ENCODE measurements around the gene PAXX. TPM values are rescaled to one million over a fixed set of nuclear protein-coding genes. Genes with fewer than 3 reads are reported as not detected.

The PAXX gene
- total RNA-seq, 1 donor from 2014 or later, result 53.1 TPM

- H3K36me3 ChIP-seq, result no peaks in the 10 kb centered on the region
- ATAC-seq (no peak), DNase-seq (no peak)
- no peak overlapping the region for H3K27ac ChIP-seq
- no peak for TF ChIP-seq CTCF (IDR thresholded peaks at IDR 0.05)
- no peaks in the 10 kb centered on the region for H3K9me3 ChIP-seq
- intact Hi-C loops (cut with DNase I), result no loop called here
- no peak overlapping the region for H3K4me3 ChIP-seq
- no peaks in the 10 kb centered on the region for H3K27me3 ChIP-seq
- peaks cover 12% of the 10 kb centered on the region for H3K4me1 ChIP-seq
Measured at GRCh38 chr9:136952876-136953770, 39.1 kb upstream of the PAXX start.

- ATAC-seq, result no peak
- Histone ChIP-seq H3K36me3 (no peaks in the 10 kb centered on the region), H3K27ac (no peak overlapping the region), H3K4me1 (peaks cover 12% of the 10 kb centered on the region), H3K9me3 (no peaks in the 10 kb centered on the region), H3K27me3 (no peaks in the 10 kb centered on the region), H3K4me3 (no peak overlapping the region)
- intact Hi-C loops (cut with DNase I), result no loop called here
- no peak for DNase-seq
- TF ChIP-seq CTCF (IDR thresholded peaks at IDR 0.05), result no peak
Measured at GRCh38 chr9:136953771-136954269, 38.4 kb upstream of the PAXX start.

- no peak for ATAC-seq
- H3K4me1 ChIP-seq, result peaks cover 6% of the 10 kb centered on the region
Measured at GRCh38 chr9:136954270-136955083, 37.7 kb upstream of the PAXX start.

GRCh38 chr9:136955202-136955942, 36.9 kb upstream of the PAXX start:
- H3K27me3 ChIP-seq, result no peaks in the 10 kb centered on the region
- no peaks in the 10 kb centered on the region for H3K36me3 ChIP-seq
- DNase-seq (no peak), ATAC-seq (no peak)
- no peak overlapping the region for H3K4me3 ChIP-seq
- H3K9me3 ChIP-seq, result no peaks in the 10 kb centered on the region
- H3K4me1 ChIP-seq, result peaks cover 3% of the 10 kb centered on the region
- no peak overlapping the region for H3K27ac ChIP-seq
- TF ChIP-seq CTCF (IDR thresholded peaks at IDR 0.05), result no peak
- intact Hi-C loops (cut with DNase I), result no loop called here

More at GRCh38 chr9:136954270-136955083, 37.7 kb upstream of the PAXX start:
- Histone ChIP-seq H3K9me3 (no peaks in the 10 kb centered on the region), H3K27me3 (no peaks in the 10 kb centered on the region), H3K36me3 (no peaks in the 10 kb centered on the region), H3K27ac (no peak overlapping the region), H3K4me3 (no peak overlapping the region)
- TF ChIP-seq CTCF (IDR thresholded peaks at IDR 0.05), result no peak
- intact Hi-C loops (cut with DNase I), result no loop called here
- DNase-seq, result no peak

GRCh38 chr9:136955943-136956335, 36.3 kb upstream of the PAXX start:
- Histone ChIP-seq H3K27me3 (no peaks in the 10 kb centered on the region), H3K27ac (no peak overlapping the region), H3K4me1 (no peaks in the 10 kb centered on the region), H3K9me3 (no peaks in the 10 kb centered on the region), H3K36me3 (no peaks in the 10 kb centered on the region), H3K4me3 (no peak overlapping the region)
- DNase-seq (no peak), ATAC-seq (no peak)
- intact Hi-C loops (cut with DNase I), result no loop called here
- no peak for TF ChIP-seq CTCF (IDR thresholded peaks at IDR 0.05)
